Uterus (tissue), 2 donors: ENCODE data around the gene RUSF1.

ENCODE experiments used
- CTCF ChIP-seq, 4 experiments: fragments of 200-600 bp in 2 of 4; fragments of 450-650 bp in 2 of 4; sonication (generic) in 2 of 4; IDR thresholded peaks; one replicate each; pipeline ENCODE4 v1.5.1; 2016 to 2019; ENCODE audit warnings: antibody characterized with exemption in 4 of 4, mild to moderate bottlenecking in 2 of 4, moderate library complexity in 1 of 4
- POLR2A ChIP-seq, 2 donors: fragments of 450-650 bp; IDR thresholded peaks; one replicate each; pipeline ENCODE4 v1.6.1; 2016; ENCODE audit warnings: antibody characterized with exemption in 2 of 2, mild to moderate bottlenecking in 1 of 2, moderate library complexity in 1 of 2

GRCh38 chr16:31522071-31522470 lies 13.9 kb upstream of the RUSF1 start:
- TF ChIP-seq CTCF (IDR thresholded peaks at IDR 0.05) = no peak
- no peak for TF ChIP-seq POLR2A (IDR thresholded peaks at IDR 0.05)
